Measurements from ENCODE around the gene FAM170B.

Gene FAM170B

GRCh38 chr10:49158404-49158803 lies 24.6 kb upstream of the FAM170B start:
- Histone ChIP-seq H3K27me3 (replicated peaks in 2 of 5; ENCODE audit: control insufficient read depth in 4 of 5, insufficient read depth in 5 of 5, low read length in 4 of 5) (no peaks in the 10 kb centered on the region), H3K27ac (ENCODE audit: insufficient read depth in 1 of 2, low read depth in 1 of 2, low read length in 2 of 2, poor library complexity in 1 of 2, severe bottlenecking in 2 of 2) (no peak overlapping the region), H3K4me1 (ENCODE audit: control extremely low read depth in 1 of 4, control insufficient read depth in 4 of 4, insufficient read depth in 4 of 4, low read length in 3 of 4) (peaks cover 0 to 9% (median 3%) of the 10 kb centered on the region in 4 experiments), H3K4me3 (ENCODE audit: control insufficient read depth in 1 of 7, extremely low read depth in 1 of 7, insufficient read depth in 4 of 7, low read depth in 2 of 7, low read length in 6 of 7) (no peak overlapping the region), H3K9me3 (ENCODE audit: control extremely low read depth in 1 of 5, control insufficient read depth in 4 of 5, insufficient read depth in 2 of 5, low read depth in 1 of 5, low read length in 4 of 5) (no peaks in the 10 kb centered on the region), H3K36me3 (ENCODE audit: control insufficient read depth in 4 of 4, insufficient read depth in 4 of 4, low read length in 3 of 4) (peaks cover 0 to 60% (median 0%) of the 10 kb centered on the region in 4 experiments)
- POLR2A ChIA-PET: no interaction called here
- CTCF ChIA-PET: interaction anchor here (1.4 kb wide), 1 partner anchor 500 kb away, joined by 6 read pairs; no protein-coding TSS in a partner anchor
- peak in 2 of 3 donors; percentile 31 to 49 for DNase-seq
- 60% methylated on average over 3 of the region's 7 CpGs for WGBS (ENCODE audit: insufficient coverage)

GRCh38 chr10:49157229-49157628 lies 23.4 kb upstream of the FAM170B start:
- CTCF ChIA-PET: no interaction called here
- Histone ChIP-seq H3K27me3 (replicated peaks in 2 of 5; ENCODE audit: control insufficient read depth in 4 of 5, insufficient read depth in 5 of 5, low read length in 4 of 5) (no peaks in the 10 kb centered on the region), H3K4me1 (ENCODE audit: control extremely low read depth in 1 of 4, control insufficient read depth in 4 of 4, insufficient read depth in 4 of 4, low read length in 3 of 4) (peaks cover 0 to 9% (median 3%) of the 10 kb centered on the region in 4 experiments), H3K36me3 (ENCODE audit: control insufficient read depth in 4 of 4, insufficient read depth in 4 of 4, low read length in 3 of 4) (peaks cover 0 to 48% (median 0%) of the 10 kb centered on the region in 4 experiments), H3K27ac (ENCODE audit: insufficient read depth in 1 of 2, low read depth in 1 of 2, low read length in 2 of 2, poor library complexity in 1 of 2, severe bottlenecking in 2 of 2) (no peak overlapping the region), H3K9me3 (ENCODE audit: control extremely low read depth in 1 of 5, control insufficient read depth in 4 of 5, insufficient read depth in 2 of 5, low read depth in 1 of 5, low read length in 4 of 5) (no peaks in the 10 kb centered on the region), H3K4me3 (ENCODE audit: control insufficient read depth in 1 of 7, extremely low read depth in 1 of 7, insufficient read depth in 4 of 7, low read depth in 2 of 7, low read length in 6 of 7) (no peak overlapping the region)
- POLR2A ChIA-PET: no interaction called here
- 92% methylated on average over 2 of the region's 3 CpGs for WGBS (ENCODE audit: insufficient coverage)
- DNase-seq: peak in 1 of 3 donors; percentile 46

- Histone ChIP-seq H3K27me3 (replicated peaks in 2 of 5; ENCODE audit: control insufficient read depth in 4 of 5, insufficient read depth in 5 of 5, low read length in 4 of 5) (no peaks in the 10 kb centered on the region), H3K27ac (ENCODE audit: insufficient read depth in 1 of 2, low read depth in 1 of 2, low read length in 2 of 2, poor library complexity in 1 of 2, severe bottlenecking in 2 of 2) (no peak overlapping the region), H3K9me3 (ENCODE audit: control extremely low read depth in 1 of 5, control insufficient read depth in 4 of 5, insufficient read depth in 2 of 5, low read depth in 1 of 5, low read length in 4 of 5) (peaks cover 0 to 2% (median 0%) of the 10 kb centered on the region in 5 experiments), H3K4me3 (ENCODE audit: control insufficient read depth in 1 of 7, extremely low read depth in 1 of 7, insufficient read depth in 4 of 7, low read depth in 2 of 7, low read length in 6 of 7) (no peak overlapping the region), H3K4me1 (ENCODE audit: control extremely low read depth in 1 of 4, control insufficient read depth in 4 of 4, insufficient read depth in 4 of 4, low read length in 3 of 4) (peaks cover 5 to 16% (median 10%) of the 10 kb centered on the region in 4 experiments), H3K36me3 (ENCODE audit: control insufficient read depth in 4 of 4, insufficient read depth in 4 of 4, low read length in 3 of 4) (peaks cover 0 to 27% (median 0%) of the 10 kb centered on the region in 4 experiments)
- POLR2A ChIA-PET: no interaction called here
- no peak for DNase-seq
- 96% methylated on average over 5 of the region's 6 CpGs for WGBS (ENCODE audit: insufficient coverage)
- CTCF ChIA-PET: interaction anchor here (1.7 to 2.4 kb wide), 3 partner anchors 9 to 14 kb away, joined by 3 to 7 read pairs (median 4); no protein-coding TSS in a partner anchor
Observed at GRCh38 chr10:49154641-49155040, 20.8 kb upstream of the FAM170B start.

- DNase-seq: no peak
- Histone ChIP-seq H3K4me1 (ENCODE audit: control extremely low read depth in 1 of 4, control insufficient read depth in 4 of 4, insufficient read depth in 4 of 4, low read length in 3 of 4) (peaks cover 5 to 16% (median 10%) of the 10 kb centered on the region in 4 experiments), H3K27me3 (replicated peaks in 2 of 5; ENCODE audit: control insufficient read depth in 4 of 5, insufficient read depth in 5 of 5, low read length in 4 of 5) (no peaks in the 10 kb centered on the region), H3K4me3 (ENCODE audit: control insufficient read depth in 1 of 7, extremely low read depth in 1 of 7, insufficient read depth in 4 of 7, low read depth in 2 of 7, low read length in 6 of 7) (no peak overlapping the region), H3K9me3 (ENCODE audit: control extremely low read depth in 1 of 5, control insufficient read depth in 4 of 5, insufficient read depth in 2 of 5, low read depth in 1 of 5, low read length in 4 of 5) (peaks cover 0 to 2% (median 0%) of the 10 kb centered on the region in 5 experiments), H3K27ac (ENCODE audit: insufficient read depth in 1 of 2, low read depth in 1 of 2, low read length in 2 of 2, poor library complexity in 1 of 2, severe bottlenecking in 2 of 2) (no peak overlapping the region), H3K36me3 (ENCODE audit: control insufficient read depth in 4 of 4, insufficient read depth in 4 of 4, low read length in 3 of 4) (peaks cover 0 to 24% (median 0%) of the 10 kb centered on the region in 4 experiments)
- POLR2A ChIA-PET: no interaction called here
- CTCF ChIA-PET: interaction anchor here (1.0 to 1.9 kb wide), 2 partner anchors 10 to 13 kb away, joined by 3 to 5 read pairs; no protein-coding TSS in a partner anchor
- WGBS (ENCODE audit: insufficient coverage): 100% methylated on average over 1 of the region's 1 CpG
Observed at GRCh38 chr10:49153971-49154370, 20.1 kb upstream of the FAM170B start.

- Histone ChIP-seq H3K36me3 (ENCODE audit: control insufficient read depth in 4 of 4, insufficient read depth in 4 of 4, low read length in 3 of 4) (peaks cover 0 to 24% (median 0%) of the 10 kb centered on the region in 4 experiments), H3K4me1 (ENCODE audit: control extremely low read depth in 1 of 4, control insufficient read depth in 4 of 4, insufficient read depth in 4 of 4, low read length in 3 of 4) (peaks cover 5 to 13% (median 10%) of the 10 kb centered on the region in 4 experiments), H3K27ac (ENCODE audit: insufficient read depth in 1 of 2, low read depth in 1 of 2, low read length in 2 of 2, poor library complexity in 1 of 2, severe bottlenecking in 2 of 2) (no peak overlapping the region), H3K9me3 (ENCODE audit: control extremely low read depth in 1 of 5, control insufficient read depth in 4 of 5, insufficient read depth in 2 of 5, low read depth in 1 of 5, low read length in 4 of 5) (peaks cover 0 to 3% (median 2%) of the 10 kb centered on the region in 5 experiments), H3K27me3 (replicated peaks in 2 of 5; ENCODE audit: control insufficient read depth in 4 of 5, insufficient read depth in 5 of 5, low read length in 4 of 5) (no peaks in the 10 kb centered on the region), H3K4me3 (ENCODE audit: control insufficient read depth in 1 of 7, extremely low read depth in 1 of 7, insufficient read depth in 4 of 7, low read depth in 2 of 7, low read length in 6 of 7) (no peak overlapping the region)
- 97% methylated on average over 4 of the region's 4 CpGs for WGBS (ENCODE audit: insufficient coverage)
- ChIA-PET POLR2A (no interaction called here), CTCF (interaction anchor here (1.0 to 2.5 kb wide), 4 partner anchors 8 to 14 kb away, joined by 3 to 7 read pairs (median 4); no protein-coding TSS in a partner anchor)
- no peak for DNase-seq
Observed at GRCh38 chr10:49153115-49153514, 19.3 kb upstream of the FAM170B start.

- POLR2A ChIA-PET: no interaction called here
- WGBS (ENCODE audit: insufficient coverage): 83% methylated on average over 4 of the region's 4 CpGs
Observed at GRCh38 chr10:49152663-49153062, 18.8 kb upstream of the FAM170B start.

GRCh38 chr10:49152037-49152436 lies 18.2 kb upstream of the FAM170B start:
- no peak overlapping the region for H3K4me3 ChIP-seq (ENCODE audit: control insufficient read depth in 1 of 7, extremely low read depth in 1 of 7, insufficient read depth in 4 of 7, low read depth in 2 of 7, low read length in 6 of 7)
- CTCF ChIA-PET: interaction anchor here (1.2 to 2.5 kb wide), 5 partner anchors 9 to 361 kb away, joined by 3 to 7 read pairs (median 4); no protein-coding TSS in a partner anchor
- H3K36me3 ChIP-seq (ENCODE audit: control insufficient read depth in 4 of 4, insufficient read depth in 4 of 4, low read length in 3 of 4): peaks cover 0 to 21% (median 0%) of the 10 kb centered on the region in 4 experiments
- 100% methylated on average over 1 of the region's 4 CpGs for WGBS (ENCODE audit: insufficient coverage)
- DNase-seq: no peak
- peaks cover 5 to 11% (median 8%) of the 10 kb centered on the region in 4 experiments for H3K4me1 ChIP-seq (ENCODE audit: control extremely low read depth in 1 of 4, control insufficient read depth in 4 of 4, insufficient read depth in 4 of 4, low read length in 3 of 4)
- POLR2A ChIA-PET: no interaction called here
- H3K9me3 ChIP-seq (ENCODE audit: control extremely low read depth in 1 of 5, control insufficient read depth in 4 of 5, insufficient read depth in 2 of 5, low read depth in 1 of 5, low read length in 4 of 5): peaks cover 0 to 7% (median 3%) of the 10 kb centered on the region in 5 experiments
- H3K27me3 ChIP-seq (replicated peaks in 2 of 5; ENCODE audit: control insufficient read depth in 4 of 5, insufficient read depth in 5 of 5, low read length in 4 of 5): no peaks in the 10 kb centered on the region
- H3K27ac ChIP-seq (ENCODE audit: insufficient read depth in 1 of 2, low read depth in 1 of 2, low read length in 2 of 2, poor library complexity in 1 of 2, severe bottlenecking in 2 of 2): no peak overlapping the region

More at GRCh38 chr10:49152663-49153062, 18.8 kb upstream of the FAM170B start:
- H3K36me3 ChIP-seq (ENCODE audit: control insufficient read depth in 4 of 4, insufficient read depth in 4 of 4, low read length in 3 of 4): peaks cover 0 to 24% (median 0%) of the 10 kb centered on the region in 4 experiments
- peaks cover 5 to 11% (median 10%) of the 10 kb centered on the region in 4 experiments for H3K4me1 ChIP-seq (ENCODE audit: control extremely low read depth in 1 of 4, control insufficient read depth in 4 of 4, insufficient read depth in 4 of 4, low read length in 3 of 4)
- H3K27ac ChIP-seq (ENCODE audit: insufficient read depth in 1 of 2, low read depth in 1 of 2, low read length in 2 of 2, poor library complexity in 1 of 2, severe bottlenecking in 2 of 2): no peak overlapping the region
- CTCF ChIA-PET: interaction anchor here (1.2 to 2.5 kb wide), 3 partner anchors 9 to 13 kb away, joined by 4 to 7 read pairs (median 5); no protein-coding TSS in a partner anchor
- H3K9me3 ChIP-seq (ENCODE audit: control extremely low read depth in 1 of 5, control insufficient read depth in 4 of 5, insufficient read depth in 2 of 5, low read depth in 1 of 5, low read length in 4 of 5): peaks cover 0 to 6% (median 3%) of the 10 kb centered on the region in 5 experiments
- DNase-seq: no peak
- no peaks in the 10 kb centered on the region for H3K27me3 ChIP-seq (replicated peaks in 2 of 5; ENCODE audit: control insufficient read depth in 4 of 5, insufficient read depth in 5 of 5, low read length in 4 of 5)
- H3K4me3 ChIP-seq (ENCODE audit: control insufficient read depth in 1 of 7, extremely low read depth in 1 of 7, insufficient read depth in 4 of 7, low read depth in 2 of 7, low read length in 6 of 7): no peak overlapping the region

Measured in common myeloid progenitor, CD34-positive (primary cell).